Nephron progenitor cell (in vitro differentiated cells): ENCODE results near the gene SYNJ2.
"Not testable (repeated sequence)": the region's sequence is repeated elsewhere in the genome, so short reads cannot be mapped to it uniquely, and the experiment has no call there.

ENCODE experiments used
- DNase-seq: peaks from one replicate; pipeline ENCODE4 v3.0.0; 2021
- H3K27ac Mint-ChIP-seq: 2 replicates; pipeline ENCODE4 v1.8.0; 2021; ENCODE audit warnings: mild to moderate bottlenecking, moderate library complexity, mixed read lengths
- H3K27me3 Mint-ChIP-seq: 2 replicates; pipeline ENCODE4 v1.8.0; 2021; ENCODE audit warnings: mild to moderate bottlenecking, low read depth, mixed read lengths; ENCODE audit not compliant: poor library complexity
- H3K36me3 Mint-ChIP-seq: 2 replicates; pipeline ENCODE4 v1.8.0; 2021; ENCODE audit warnings: low read depth, mixed read lengths
- H3K4me1 Mint-ChIP-seq: 2 replicates; pipeline ENCODE4 v1.8.0; 2021; ENCODE audit warnings: mixed read lengths
- H3K4me3 Mint-ChIP-seq: 2 replicates; pipeline ENCODE4 v1.8.0; 2021; ENCODE audit warnings: mild to moderate bottlenecking, moderate library complexity, mixed read lengths
- H3K9me3 Mint-ChIP-seq: 2 replicates; pipeline ENCODE4 v1.8.0; 2021; ENCODE audit warnings: mild to moderate bottlenecking, moderate library complexity, mixed read lengths
- TF ChIP-seq, protein P1 (sequence below): fragments of 200-600 bp; sonication (generic); IDR thresholded peaks from 2 replicates; pipeline ENCODE4 v1.5.0; 2021; ENCODE audit warnings: antibody characterized with exemption

Gene SYNJ2

DNA sequence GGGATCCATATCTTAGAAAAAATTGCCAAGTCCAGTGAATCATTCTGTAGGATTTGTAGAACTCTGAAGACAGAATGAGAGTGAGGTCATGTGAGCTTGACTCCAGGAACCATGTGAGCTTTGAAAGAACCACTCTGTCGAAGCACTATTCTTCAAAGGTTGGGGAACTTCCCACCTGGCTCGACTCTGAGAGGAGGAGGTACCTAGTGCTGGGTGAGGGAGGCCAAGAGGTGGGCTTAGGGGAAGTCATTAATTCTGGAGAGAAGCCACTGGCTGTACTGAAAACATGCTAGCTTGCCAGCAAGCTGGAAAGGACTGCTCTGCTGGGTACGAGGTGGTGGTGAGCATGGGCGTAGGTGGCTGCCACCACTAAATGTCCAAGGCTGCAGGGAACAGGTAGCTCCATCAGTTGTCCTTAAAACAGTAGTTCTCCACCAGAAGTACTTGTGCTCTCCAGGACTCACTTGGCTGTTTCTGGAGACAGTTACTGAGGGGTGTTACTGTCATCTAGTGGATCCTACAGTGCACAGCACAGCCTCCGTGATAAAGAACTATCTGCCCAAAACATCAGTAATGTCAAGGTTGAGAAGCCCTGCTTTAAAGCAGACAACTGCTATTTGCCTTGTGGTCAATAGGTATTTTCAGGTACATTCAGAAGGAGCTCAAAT, 34.7 kb upstream of the SYNJ2 start:
- Mint-ChIP-seq H3K36me3 (peaks cover 63% of the 10 kb centered on the region), H3K9me3 (peaks cover 26% of the 10 kb centered on the region), H3K4me1 (peaks cover 6% of the 10 kb centered on the region), H3K27me3 (peaks cover 5% of the 10 kb centered on the region), H3K27ac (peak overlapping the region; percentile 90), H3K4me3 (no peak overlapping the region)
- TF ChIP-seq, protein P1, sequence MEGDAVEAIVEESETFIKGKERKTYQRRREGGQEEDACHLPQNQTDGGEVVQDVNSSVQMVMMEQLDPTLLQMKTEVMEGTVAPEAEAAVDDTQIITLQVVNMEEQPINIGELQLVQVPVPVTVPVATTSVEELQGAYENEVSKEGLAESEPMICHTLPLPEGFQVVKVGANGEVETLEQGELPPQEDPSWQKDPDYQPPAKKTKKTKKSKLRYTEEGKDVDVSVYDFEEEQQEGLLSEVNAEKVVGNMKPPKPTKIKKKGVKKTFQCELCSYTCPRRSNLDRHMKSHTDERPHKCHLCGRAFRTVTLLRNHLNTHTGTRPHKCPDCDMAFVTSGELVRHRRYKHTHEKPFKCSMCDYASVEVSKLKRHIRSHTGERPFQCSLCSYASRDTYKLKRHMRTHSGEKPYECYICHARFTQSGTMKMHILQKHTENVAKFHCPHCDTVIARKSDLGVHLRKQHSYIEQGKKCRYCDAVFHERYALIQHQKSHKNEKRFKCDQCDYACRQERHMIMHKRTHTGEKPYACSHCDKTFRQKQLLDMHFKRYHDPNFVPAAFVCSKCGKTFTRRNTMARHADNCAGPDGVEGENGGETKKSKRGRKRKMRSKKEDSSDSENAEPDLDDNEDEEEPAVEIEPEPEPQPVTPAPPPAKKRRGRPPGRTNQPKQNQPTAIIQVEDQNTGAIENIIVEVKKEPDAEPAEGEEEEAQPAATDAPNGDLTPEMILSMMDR = no peak
- no peak for DNase-seq

DNA sequence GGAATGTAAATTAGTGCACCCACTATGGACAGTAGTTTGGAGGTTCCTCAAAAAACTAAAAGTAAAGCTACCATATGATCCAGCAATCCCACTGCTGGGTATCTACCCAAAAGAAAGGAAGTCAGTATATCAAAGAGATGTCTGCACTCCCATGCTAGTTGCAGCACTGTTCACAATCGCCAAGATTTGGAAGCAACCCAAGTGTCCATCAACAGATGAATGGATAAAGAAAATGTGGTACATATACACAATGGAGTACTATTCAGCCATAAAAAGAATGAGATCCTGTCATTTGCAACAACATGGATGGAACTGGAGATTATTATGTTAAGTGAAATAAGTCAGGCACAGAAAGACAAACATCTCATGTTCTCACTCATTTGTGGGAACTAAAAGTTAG, 30.8 kb upstream of the SYNJ2 start:
- peaks cover 26% of the 10 kb centered on the region for H3K9me3 Mint-ChIP-seq
- H3K4me1 Mint-ChIP-seq = peaks cover 21% of the 10 kb centered on the region
- H3K27ac Mint-ChIP-seq, DNase-seq, H3K27me3 Mint-ChIP-seq, H3K4me3 Mint-ChIP-seq: not testable (repeated sequence)
- H3K36me3 Mint-ChIP-seq = peaks cover 33% of the 10 kb centered on the region

DNA sequence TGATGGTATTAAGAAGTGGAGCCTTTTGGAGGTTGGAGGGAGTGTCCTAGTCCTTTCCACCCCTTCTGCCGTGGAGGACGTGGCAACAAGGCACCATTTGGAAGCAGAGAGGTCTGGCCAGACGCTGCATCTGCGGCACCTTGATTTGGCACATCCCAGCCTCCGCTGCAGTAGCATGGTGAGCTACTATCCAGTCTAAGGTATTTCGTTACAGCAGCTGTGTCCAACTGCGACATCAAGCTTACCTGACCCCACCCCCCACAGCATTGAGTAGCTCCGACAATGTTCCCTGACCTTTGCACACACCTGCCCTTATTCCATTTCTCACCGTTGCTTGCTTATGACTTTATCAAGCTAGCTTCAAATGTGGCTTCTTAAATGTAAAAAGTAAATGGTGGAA, 29.8 kb upstream of the SYNJ2 start:
- H3K36me3 Mint-ChIP-seq = peaks cover 24% of the 10 kb centered on the region
- H3K27me3 Mint-ChIP-seq = peaks cover 10% of the 10 kb centered on the region
- H3K9me3 Mint-ChIP-seq = peaks cover 31% of the 10 kb centered on the region
- H3K27ac Mint-ChIP-seq = no peak overlapping the region
- DNase-seq = no peak
- H3K4me1 Mint-ChIP-seq = peaks cover 21% of the 10 kb centered on the region
- H3K4me3 Mint-ChIP-seq = no peak overlapping the region
- TF ChIP-seq, protein P1 = no peak

DNA sequence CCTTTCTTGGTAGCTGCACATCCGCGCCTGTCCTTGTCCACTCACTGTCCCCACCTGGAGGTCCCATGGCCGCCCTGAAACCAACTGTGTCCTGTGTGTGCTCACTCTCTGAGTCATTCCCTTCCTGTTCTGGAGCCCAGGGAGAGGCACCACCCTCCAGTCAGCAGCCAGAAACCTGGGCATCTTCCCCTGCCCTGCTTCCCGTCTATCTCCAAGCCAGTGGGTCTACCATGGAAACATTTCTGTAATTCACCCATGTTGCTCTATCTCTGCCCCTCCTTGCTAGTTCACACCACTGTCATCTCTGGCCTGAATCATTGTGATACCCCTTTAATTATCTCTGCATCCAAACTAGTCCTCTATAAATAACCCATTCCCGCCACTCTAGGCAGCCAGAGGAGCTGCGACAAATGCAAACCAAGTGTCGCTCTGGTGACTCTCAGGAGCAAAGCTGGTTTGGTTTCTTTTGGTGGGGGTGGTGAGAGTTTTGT, 28.8 kb upstream of the SYNJ2 start:
- Mint-ChIP-seq H3K36me3 (peaks cover 22% of the 10 kb centered on the region), H3K9me3 (peaks cover 35% of the 10 kb centered on the region), H3K27ac (no peak overlapping the region), H3K27me3 (peaks cover 10% of the 10 kb centered on the region), H3K4me1 (peaks cover 21% of the 10 kb centered on the region), H3K4me3 (no peak overlapping the region)
- TF ChIP-seq, protein P1 = no peak
- no peak for DNase-seq

DNA sequence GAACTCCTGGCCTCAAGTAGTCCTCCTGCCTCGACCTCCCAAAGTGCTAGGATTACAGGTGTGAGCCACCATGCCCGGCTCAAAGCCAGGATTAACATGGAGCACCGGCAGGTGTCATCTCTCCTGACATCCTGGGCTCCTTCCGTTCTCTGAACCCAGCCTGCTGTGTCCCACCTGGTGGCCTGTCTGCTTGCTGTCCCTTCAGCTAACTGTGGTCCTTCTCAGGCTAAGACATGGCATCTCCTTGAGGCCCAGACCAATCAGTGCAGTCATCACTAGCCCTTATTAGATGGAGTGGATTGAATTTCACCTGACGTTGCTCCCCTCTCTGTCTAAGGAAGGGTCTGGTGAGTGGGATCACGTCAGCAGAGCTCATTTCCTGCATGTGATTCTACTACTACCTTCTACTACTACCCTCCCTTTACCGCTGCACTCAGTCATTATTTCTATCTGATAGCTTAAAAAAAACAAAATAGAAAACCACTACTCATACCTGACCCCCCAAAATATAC, 28.0 kb upstream of the SYNJ2 start:
- peaks cover 43% of the 10 kb centered on the region for H3K9me3 Mint-ChIP-seq
- no peak for DNase-seq
- peaks cover 18% of the 10 kb centered on the region for H3K36me3 Mint-ChIP-seq
- H3K4me3 Mint-ChIP-seq = no peak overlapping the region
- peaks cover 21% of the 10 kb centered on the region for H3K4me1 Mint-ChIP-seq
- TF ChIP-seq, protein P1 = no peak
- no peak overlapping the region for H3K27ac Mint-ChIP-seq
- peaks cover 10% of the 10 kb centered on the region for H3K27me3 Mint-ChIP-seq

DNA sequence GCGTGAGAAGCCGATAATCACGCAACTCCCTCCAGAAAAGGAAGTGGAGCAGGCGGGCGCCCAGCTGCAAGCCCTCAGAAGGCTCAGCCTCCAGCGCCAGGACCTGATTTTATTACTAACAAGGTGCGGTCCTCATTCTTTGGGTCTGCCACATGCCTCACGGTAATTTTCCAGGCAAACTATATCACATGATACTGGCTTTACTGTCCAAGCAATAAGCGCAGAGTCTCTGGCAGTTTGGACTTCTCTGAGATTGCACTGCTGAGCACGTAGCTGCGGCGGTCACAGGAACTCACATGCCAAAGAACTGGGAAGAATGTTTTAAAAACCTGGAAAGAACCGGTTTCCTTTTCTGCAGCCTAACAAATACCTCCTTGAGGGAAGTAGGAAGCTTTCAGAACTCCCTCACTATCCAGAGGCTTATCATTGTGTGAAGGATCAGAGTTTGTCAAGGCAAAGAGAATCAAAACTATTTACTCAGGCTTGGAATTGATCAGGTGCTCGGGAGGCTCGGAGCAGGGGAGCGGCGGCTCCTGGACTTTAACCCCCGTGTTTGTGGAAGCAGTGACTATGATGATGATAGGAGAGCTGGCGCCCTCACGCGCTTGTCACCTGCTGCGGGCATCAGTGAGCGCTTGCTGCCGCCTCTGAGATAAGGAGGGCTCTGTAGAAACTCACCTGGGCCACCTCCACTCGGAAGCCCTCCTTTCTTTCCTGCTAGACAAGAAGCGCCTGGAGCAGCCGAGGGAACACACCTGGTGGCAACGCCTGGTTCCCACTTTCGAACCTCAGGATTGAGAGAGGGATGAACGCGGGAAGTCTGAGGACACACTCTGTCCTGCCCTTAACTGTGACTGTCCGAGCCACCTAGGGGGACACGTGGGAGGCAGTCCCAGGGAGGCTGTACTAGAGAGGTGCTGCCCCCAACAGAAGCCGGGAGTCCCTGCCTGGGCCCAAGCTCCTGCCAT, 27.2 kb upstream of the SYNJ2 start:
- no peak overlapping the region for H3K27ac Mint-ChIP-seq
- TF ChIP-seq, protein P1 = no peak

More for the DNA sequence above, 27.2 kb upstream of the SYNJ2 start:
- peaks cover 10% of the 10 kb centered on the region for H3K27me3 Mint-ChIP-seq
- no peak for DNase-seq
- H3K4me3 Mint-ChIP-seq = no peak overlapping the region
- H3K36me3 Mint-ChIP-seq = peaks cover 21% of the 10 kb centered on the region
- peaks cover 21% of the 10 kb centered on the region for H3K4me1 Mint-ChIP-seq
- H3K9me3 Mint-ChIP-seq = peaks cover 43% of the 10 kb centered on the region
